Mammary epithelial cell (primary cell): ENCODE data around the gene OR8S1.

Experiments used
- EZH2 ChIP-seq: IDR thresholded peaks from 2 replicates; pipeline ENCODE4 v1.6.1; 2012; ENCODE audit warnings: low read length, inconsistent platforms, borderline replicate concordance
- TF ChIP-seq, protein P1 (sequence below), 2 donors: IDR thresholded peaks in 1 of 2; conservative IDR thresholded peaks in 1 of 2; 2 replicates each; pipeline ENCODE4 v1.5.1; 2011 to 2012; ENCODE audit warnings: inconsistent platforms in 2 of 2, low read length in 2 of 2, mild to moderate bottlenecking in 2 of 2, control low read depth in 1 of 2, low read depth in 1 of 2; ENCODE audit not compliant: insufficient read depth in 1 of 2; ENCODE audit errors: extremely low read depth in 1 of 2

DNA sequence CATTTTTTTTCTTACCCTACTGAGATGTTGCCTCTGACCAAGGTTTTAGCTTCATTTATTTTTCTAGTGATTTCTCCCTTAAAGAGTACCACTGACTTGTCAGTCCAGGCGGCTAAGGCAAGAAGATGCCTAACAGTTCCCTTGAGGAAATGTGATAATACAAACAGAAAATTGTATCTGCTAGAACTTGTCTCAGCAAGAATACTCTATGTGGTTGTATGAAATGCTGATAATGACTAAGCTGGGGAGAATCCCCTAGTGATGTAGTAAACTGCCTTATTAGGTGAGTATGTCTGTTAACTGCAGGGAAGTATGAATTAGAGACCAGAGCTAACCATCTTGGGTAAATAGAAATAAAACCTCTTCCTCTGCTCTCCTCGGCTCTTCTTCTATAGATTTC is 36.4 kb upstream of the OR8S1 start:
- TF ChIP-seq, protein P1, sequence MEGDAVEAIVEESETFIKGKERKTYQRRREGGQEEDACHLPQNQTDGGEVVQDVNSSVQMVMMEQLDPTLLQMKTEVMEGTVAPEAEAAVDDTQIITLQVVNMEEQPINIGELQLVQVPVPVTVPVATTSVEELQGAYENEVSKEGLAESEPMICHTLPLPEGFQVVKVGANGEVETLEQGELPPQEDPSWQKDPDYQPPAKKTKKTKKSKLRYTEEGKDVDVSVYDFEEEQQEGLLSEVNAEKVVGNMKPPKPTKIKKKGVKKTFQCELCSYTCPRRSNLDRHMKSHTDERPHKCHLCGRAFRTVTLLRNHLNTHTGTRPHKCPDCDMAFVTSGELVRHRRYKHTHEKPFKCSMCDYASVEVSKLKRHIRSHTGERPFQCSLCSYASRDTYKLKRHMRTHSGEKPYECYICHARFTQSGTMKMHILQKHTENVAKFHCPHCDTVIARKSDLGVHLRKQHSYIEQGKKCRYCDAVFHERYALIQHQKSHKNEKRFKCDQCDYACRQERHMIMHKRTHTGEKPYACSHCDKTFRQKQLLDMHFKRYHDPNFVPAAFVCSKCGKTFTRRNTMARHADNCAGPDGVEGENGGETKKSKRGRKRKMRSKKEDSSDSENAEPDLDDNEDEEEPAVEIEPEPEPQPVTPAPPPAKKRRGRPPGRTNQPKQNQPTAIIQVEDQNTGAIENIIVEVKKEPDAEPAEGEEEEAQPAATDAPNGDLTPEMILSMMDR (conservative IDR thresholded peaks at IDR 0.05 in 1 of 2, IDR thresholded peaks at IDR 0.05 in 1 of 2; ENCODE audit: extremely low read depth in 1 of 2, insufficient read depth in 1 of 2, low read depth in 1 of 2, low read length in 2 of 2) = no peak
- no peak for TF ChIP-seq EZH2
